ENCODE data around the gene SRC.

Gene SRC

GRCh38 chr20:37446286-37447032 is 100.5 kb downstream of the SRC start:
- POLR2A ChIA-PET: no interaction called here
- TF ChIP-seq FOXK2 (IDR thresholded peaks at IDR 0.05) (no peak), LEF1 (IDR thresholded peaks at IDR 0.05; ENCODE audit: borderline replicate concordance) (no peak), NFRKB (IDR thresholded peaks at IDR 0.05) (no peak), ELF4 (IDR thresholded peaks at IDR 0.05) (no peak), PKNOX1 (IDR thresholded peaks at IDR 0.05) (no peak), HDGF (IDR thresholded peaks at IDR 0.05; ENCODE audit: borderline replicate concordance) (no peak), CTBP1 (IDR thresholded peaks at IDR 0.05; ENCODE audit: borderline replicate concordance) (no peak), ARNT (IDR thresholded peaks at IDR 0.05) (no peak), BHLHE40 (IDR thresholded peaks at IDR 0.05; ENCODE audit: borderline replicate concordance) (no peak), FOXA1 (IDR thresholded peaks at IDR 0.05) (no peak), L3MBTL2 (conservative IDR thresholded peaks at IDR 0.05) (no peak), SP1 (IDR thresholded peaks at IDR 0.05) (no peak), TARDBP (IDR thresholded peaks at IDR 0.05) (no peak), ZNF384 (IDR thresholded peaks at IDR 0.05) (no peak), SUZ12 (IDR thresholded peaks at IDR 0.05) (no peak), FOXM1 (IDR thresholded peaks at IDR 0.05; ENCODE audit: borderline replicate concordance) (no peak)
- CTCF ChIA-PET: no interaction called here
- no peak for DNase-seq (ENCODE audit: extremely low spot score)

- ChIA-PET CTCF (no interaction called here), POLR2A (no interaction called here)
- TF ChIP-seq TARDBP (IDR thresholded peaks at IDR 0.05) (no peak), ZNF384 (IDR thresholded peaks at IDR 0.05) (no peak), ELF4 (IDR thresholded peaks at IDR 0.05) (no peak), ARNT (IDR thresholded peaks at IDR 0.05) (no peak), SUZ12 (IDR thresholded peaks at IDR 0.05) (no peak), HDGF (IDR thresholded peaks at IDR 0.05; ENCODE audit: borderline replicate concordance) (no peak), BHLHE40 (IDR thresholded peaks at IDR 0.05; ENCODE audit: borderline replicate concordance) (no peak), PKNOX1 (IDR thresholded peaks at IDR 0.05) (no peak), SP1 (IDR thresholded peaks at IDR 0.05) (no peak), FOXK2 (IDR thresholded peaks at IDR 0.05) (no peak), CTBP1 (IDR thresholded peaks at IDR 0.05; ENCODE audit: borderline replicate concordance) (no peak), FOXA1 (IDR thresholded peaks at IDR 0.05) (no peak), L3MBTL2 (conservative IDR thresholded peaks at IDR 0.05) (no peak), FOXM1 (IDR thresholded peaks at IDR 0.05; ENCODE audit: borderline replicate concordance) (no peak)
- DNase-seq (ENCODE audit: extremely low spot score): no peak
These were observed 101.7 kb downstream of the SRC start for GRCh38 chr20:37447688-37448087.

GRCh38 chr20:37449276-37449675 is 103.3 kb downstream of the SRC start:
- ChIA-PET POLR2A (no interaction called here), CTCF (no interaction called here)
- TF ChIP-seq TARDBP (IDR thresholded peaks at IDR 0.05) (no peak), SP1 (IDR thresholded peaks at IDR 0.05) (no peak), ELF4 (IDR thresholded peaks at IDR 0.05) (no peak), CTBP1 (IDR thresholded peaks at IDR 0.05; ENCODE audit: borderline replicate concordance) (no peak), FOXK2 (IDR thresholded peaks at IDR 0.05) (no peak), FOXM1 (IDR thresholded peaks at IDR 0.05; ENCODE audit: borderline replicate concordance) (no peak), FOXA1 (IDR thresholded peaks at IDR 0.05) (no peak), L3MBTL2 (conservative IDR thresholded peaks at IDR 0.05) (no peak), NFRKB (IDR thresholded peaks at IDR 0.05) (no peak), PKNOX1 (IDR thresholded peaks at IDR 0.05) (no peak), ARNT (IDR thresholded peaks at IDR 0.05) (no peak), BHLHE40 (IDR thresholded peaks at IDR 0.05; ENCODE audit: borderline replicate concordance) (no peak), HDGF (IDR thresholded peaks at IDR 0.05; ENCODE audit: borderline replicate concordance) (no peak), ZNF384 (IDR thresholded peaks at IDR 0.05) (no peak), SUZ12 (IDR thresholded peaks at IDR 0.05) (no peak), LEF1 (IDR thresholded peaks at IDR 0.05; ENCODE audit: borderline replicate concordance) (no peak)
- no peak for DNase-seq (ENCODE audit: extremely low spot score)

- POLR2A ChIA-PET: no interaction called here
- no peak for DNase-seq (ENCODE audit: extremely low spot score)
These were observed 104.4 kb downstream of the SRC start for GRCh38 chr20:37450344-37450743.

More at GRCh38 chr20:37450344-37450743, 104.4 kb downstream of the SRC start:
- CTCF ChIA-PET: no interaction called here
- TF ChIP-seq TARDBP (IDR thresholded peaks at IDR 0.05) (no peak), ARNT (IDR thresholded peaks at IDR 0.05) (no peak), FOXA1 (IDR thresholded peaks at IDR 0.05) (no peak), PKNOX1 (IDR thresholded peaks at IDR 0.05) (no peak), NFRKB (IDR thresholded peaks at IDR 0.05) (no peak), SUZ12 (IDR thresholded peaks at IDR 0.05) (no peak), L3MBTL2 (conservative IDR thresholded peaks at IDR 0.05) (no peak), FOXK2 (IDR thresholded peaks at IDR 0.05) (no peak), LEF1 (IDR thresholded peaks at IDR 0.05; ENCODE audit: borderline replicate concordance) (no peak), CTBP1 (IDR thresholded peaks at IDR 0.05; ENCODE audit: borderline replicate concordance) (no peak), HDGF (IDR thresholded peaks at IDR 0.05; ENCODE audit: borderline replicate concordance) (no peak), BHLHE40 (IDR thresholded peaks at IDR 0.05; ENCODE audit: borderline replicate concordance) (no peak)
